DMS114 treated with DMSO at 0.1 percent for 48 hours (cell line): Measurements from ENCODE around the gene CHMP1B.
"Not testable (repeated sequence)": the region's sequence is repeated elsewhere in the genome, so short reads cannot be mapped to it uniquely, and the experiment has no call there.

Source experiments
- DNase-seq: peaks from one replicate; lab custom pipeline; 2025; ENCODE audit not compliant: unreplicated experiment; lab: John Stamatoyannopoulos, UW

Gene CHMP1B

DNA sequence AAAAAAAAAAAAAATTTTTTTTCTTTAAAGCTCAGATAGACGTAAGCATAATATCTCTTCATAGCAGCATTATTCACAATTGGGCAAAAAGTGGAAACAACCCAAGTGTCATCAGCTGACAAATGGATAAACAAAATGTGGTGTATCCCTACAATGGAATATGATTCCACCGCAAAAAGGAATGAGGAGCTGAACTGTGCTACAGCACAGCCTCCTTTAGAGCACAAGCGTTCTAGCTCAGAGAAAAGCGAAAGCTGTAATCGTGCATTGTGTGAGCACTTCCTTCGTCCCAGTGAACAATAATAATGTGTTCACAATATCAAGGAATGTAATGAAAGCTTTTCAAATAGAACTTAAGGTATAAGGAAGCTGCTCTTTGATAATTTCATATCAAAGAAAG is 11.7 kb upstream of the CHMP1B start:
- DNase-seq: no peak

DNA sequence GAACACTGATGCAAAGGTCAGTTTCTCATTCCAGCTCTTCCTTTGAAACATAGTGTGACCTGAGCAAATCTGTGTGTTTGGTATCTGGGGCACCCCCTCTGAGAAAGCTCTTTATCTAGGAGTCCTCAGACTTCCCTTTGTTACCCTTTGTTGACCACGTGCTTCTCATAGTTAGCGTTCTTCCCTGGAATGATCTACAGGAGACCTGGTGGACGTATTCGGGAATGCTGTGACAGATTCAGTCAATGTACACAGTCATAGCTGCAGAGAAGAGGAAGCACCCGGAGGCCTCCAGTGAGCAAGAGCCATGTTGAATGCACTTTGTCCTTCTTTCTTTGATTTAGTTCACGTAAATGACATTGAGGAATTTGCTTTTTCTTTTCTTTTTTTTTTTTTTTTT is 10.7 kb upstream of the CHMP1B start:
- DNase-seq: no peak

DNA sequence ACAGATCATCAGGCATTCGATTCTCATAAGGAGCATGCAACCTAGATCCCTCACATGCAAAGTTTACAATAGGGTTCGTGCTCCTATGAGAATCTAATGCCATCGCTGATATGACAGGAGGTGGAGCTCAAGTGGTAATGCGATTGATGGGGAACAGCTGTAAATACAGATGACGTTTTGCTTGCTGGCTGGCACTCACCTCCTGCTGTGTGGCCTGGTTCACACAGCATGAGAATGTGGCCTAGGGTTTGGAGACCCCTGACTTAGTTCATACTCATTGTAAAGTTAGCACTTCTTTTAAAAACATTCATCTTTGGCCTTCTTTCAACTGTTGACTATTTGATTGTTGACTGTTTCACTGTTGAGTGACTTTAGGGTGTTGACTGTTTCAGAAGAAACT is 8.7 kb upstream of the CHMP1B start:
- DNase-seq: no peak

DNA sequence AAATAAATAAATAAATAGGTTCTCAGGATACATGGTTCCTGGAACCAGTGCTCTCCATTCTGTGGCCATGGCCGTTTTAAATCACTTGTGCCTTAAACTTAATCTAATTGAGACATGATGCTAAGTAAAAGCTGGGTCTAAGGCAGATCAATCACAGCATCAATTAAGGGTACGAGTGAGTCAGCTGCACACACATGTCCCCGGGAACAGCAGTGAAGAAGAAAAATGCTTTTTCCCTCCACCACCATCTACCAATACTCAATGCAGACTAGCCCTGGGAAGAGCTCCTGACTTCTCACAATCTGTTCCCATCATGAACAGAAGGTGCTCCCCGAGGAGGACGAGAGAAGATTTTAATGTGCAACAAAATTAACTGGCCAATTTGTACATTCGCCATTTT is 6.8 kb upstream of the CHMP1B start:
- no peak for DNase-seq

DNA sequence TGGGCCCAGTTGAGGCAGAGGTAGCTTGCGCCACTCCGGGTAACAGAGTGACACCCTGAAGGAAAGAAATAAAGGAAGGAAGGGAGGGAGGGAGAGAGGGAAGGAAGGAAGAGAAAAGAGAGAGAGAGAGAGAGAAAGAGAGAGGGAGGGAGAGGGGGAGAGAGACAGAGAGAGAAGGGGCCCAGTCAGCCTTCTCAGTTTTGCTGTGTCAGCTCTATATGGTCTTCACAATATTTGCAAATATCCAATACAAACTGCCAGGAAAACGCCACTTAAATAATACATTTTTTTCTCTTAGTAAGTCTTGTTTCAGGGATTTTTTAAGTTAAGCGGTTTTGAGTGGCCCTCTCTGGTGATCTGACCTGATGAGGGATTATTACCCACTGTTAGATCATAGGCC is 5.6 kb upstream of the CHMP1B start:
- no peak for DNase-seq

DNA sequence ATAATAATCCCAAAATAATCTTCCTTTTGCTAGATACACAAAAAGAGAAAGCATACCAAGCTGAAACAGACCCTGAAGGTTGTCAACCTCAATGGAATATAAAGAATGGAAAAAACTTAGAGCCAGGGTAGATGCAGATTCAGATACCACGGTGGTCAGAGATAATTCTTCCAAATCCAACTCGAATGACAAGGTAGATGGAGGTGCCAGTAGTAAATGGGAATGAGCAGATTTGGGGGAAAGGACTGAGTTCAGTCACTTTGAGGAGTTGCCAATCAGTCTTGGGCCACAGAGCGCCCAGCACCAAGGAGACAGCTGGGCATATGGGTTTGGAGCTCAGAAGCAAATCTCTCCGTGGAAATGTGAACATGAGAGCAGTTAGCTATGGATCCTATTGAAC is 3.4 kb upstream of the CHMP1B start:
- DNase-seq: no peak

DNA sequence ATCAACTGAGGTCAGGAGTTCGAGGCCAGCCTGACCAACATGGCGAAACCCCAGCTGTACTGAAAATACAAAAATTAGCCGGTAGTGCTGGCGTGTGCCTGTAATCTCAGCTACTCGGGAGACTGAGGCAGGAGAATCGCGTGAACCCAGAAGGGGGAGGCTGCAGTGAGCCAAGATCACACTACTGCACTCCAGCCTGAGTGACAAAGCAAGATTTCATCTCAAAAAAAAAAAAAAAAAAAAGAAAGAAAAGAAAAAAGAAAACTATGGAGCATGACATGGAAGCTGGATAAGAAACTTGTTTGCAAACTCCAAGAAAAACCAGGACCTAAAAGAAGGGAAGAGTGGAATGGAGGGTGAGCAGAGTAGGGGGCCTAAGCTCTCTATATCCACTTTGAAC is 1.9 kb upstream of the CHMP1B start:
- DNase-seq: no peak

DNA sequence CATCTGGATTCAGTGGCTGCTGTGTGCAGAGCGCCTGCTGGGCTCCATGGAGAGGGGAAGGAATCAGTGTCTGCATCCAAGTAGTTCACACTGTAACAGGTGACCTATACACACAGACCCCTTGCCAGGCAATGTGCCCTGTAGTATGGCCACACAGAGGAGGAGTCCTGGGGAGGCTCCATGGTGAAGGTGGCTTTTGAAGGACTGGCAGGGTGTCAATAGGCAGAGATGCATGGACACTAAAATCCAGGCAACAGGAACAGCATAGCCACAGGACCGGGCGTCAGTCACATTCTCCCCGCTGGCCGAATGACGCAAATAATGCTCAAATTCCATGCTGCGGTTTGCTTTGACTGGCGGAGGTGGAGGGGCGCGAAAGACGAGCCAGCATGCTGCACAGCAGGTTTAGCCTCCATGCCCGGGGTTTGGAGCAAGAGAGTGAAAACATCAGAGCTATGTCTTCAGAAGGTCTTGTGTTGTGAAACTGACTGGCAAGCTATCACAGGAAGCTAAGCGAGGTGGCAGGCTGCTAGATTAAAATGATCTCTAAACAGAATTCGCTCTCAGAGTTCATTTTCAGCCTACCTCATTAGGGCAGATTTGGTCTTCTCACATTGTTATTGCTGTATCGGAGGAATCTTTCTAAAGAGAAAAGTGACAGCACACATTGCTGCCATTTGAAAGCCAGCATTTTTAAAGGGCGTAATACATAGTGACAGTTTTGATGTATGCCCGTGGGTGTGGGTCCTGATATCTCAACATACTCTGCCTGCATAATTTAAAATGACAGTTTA is 1.2 kb upstream of the CHMP1B start:
- peak; percentile 31 for DNase-seq

DNA sequence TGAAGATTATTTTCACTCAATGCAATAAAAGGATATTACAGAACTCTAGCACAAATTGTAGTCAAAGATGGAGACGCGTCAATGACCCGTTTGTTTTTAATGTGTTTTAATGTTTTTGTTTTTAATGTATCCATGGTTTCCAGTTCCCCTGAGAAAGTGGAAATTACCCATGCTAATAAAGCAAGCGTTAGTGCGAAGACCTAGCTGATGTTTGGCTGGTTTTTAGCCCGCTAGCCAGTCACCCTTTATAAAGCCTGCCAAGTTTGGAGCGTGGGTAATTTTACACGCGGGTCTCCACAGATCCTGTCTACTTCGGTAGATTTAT is 430 bp upstream of the CHMP1B start:
- peak; percentile 53 for DNase-seq

DNA sequence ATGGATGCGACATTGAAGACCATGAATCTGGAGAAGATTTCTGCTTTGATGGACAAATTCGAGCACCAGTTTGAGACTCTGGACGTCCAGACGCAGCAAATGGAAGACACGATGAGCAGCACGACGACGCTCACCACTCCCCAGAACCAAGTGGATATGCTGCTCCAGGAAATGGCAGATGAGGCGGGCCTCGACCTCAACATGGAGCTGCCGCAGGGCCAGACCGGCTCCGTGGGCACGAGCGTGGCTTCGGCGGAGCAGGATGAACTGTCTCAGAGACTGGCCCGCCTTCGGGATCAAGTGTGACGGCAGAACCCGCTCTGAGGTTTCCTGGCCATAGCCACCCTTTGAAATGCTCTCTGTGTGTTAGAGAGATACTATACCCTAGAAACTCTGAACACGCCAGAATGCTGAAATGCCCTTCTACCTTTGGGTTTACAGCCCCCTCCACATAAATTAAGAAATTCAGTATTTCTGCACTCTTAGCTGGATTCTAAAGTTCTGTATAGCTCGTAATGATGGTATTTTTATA is 659 bp downstream of the CHMP1B start:
- no peak for DNase-seq

DNA sequence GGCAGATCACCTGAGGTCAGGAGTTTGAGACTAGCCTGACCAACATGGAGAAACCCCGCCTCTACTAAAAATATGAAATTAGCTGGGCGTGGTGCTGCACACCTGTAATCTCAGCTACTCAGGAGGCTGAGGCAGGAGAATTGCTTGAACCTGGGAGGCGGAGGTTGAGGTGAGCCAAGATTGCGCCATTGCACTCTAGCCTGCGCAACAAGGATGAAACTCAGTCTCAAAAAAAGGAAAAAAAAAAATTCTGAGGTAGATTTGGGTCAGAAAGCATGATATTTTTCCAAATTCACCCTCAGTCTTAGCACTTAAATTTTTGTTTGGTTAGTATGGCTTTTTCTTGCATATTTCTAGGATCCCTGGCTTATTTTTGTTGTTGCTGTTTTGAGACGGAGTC is 3.3 kb downstream of the CHMP1B start:
- DNase-seq: not testable (repeated sequence)

DNA sequence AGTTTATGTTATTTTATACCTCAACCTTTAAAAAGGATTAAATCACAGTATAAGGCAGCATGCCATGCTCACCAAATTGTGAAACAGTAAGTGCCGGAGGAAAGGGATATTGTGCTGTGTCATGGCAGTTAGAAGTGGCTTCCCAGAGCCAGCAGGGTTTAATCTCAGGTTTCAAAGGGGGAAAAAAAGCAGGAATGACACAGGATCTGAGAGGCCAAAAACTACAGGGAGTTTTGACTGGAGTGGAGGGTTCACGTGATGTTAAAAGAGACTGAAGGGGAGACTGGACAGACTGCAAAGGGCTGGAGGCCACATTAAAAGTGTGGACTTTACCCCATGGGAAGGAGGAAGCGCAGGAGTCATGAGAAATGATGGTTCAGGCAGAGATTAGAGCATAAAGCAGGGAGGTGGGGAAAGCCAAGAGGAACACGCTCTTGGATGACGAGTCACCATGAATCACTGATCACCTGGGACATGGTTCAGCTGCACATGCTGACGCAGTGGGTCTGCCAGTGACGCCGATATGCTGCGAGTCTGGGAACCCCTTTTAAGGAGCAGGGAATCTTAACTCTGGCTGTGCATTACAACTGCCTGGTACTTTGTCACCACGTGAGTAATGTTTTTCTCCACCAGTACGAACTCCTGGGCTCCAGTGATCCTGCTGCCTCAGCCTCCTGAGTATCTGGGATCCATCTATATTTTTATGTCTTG is 6.1 kb downstream of the CHMP1B start:
- DNase-seq: no peak

DNA sequence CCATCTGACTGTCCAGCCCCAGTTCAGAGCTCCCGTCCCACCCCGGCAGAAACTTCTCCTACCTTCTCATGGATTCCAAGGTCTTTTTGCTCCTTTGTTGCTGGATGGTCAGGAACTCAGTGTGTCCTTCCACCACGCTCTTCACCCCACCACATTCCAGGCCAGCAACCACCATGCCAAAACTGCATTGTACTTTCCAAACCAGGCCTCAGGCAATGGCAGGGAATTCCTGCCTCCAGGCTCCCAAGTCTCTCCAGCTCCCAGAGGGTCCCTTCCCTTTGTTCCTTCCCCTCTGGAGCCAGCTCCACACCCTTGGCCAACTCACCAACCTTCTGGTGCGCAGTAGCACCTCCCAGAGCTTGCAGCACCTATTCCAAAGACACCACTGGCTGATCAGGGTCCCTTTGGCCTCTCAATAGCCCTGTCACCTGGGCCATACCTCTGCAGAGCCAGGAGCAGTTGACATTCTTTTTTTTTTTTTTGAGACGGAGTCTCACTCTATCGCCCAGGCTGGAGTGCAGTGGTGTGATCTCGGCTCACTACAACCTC is 8.1 kb downstream of the CHMP1B start:
- DNase-seq: no peak

DNA sequence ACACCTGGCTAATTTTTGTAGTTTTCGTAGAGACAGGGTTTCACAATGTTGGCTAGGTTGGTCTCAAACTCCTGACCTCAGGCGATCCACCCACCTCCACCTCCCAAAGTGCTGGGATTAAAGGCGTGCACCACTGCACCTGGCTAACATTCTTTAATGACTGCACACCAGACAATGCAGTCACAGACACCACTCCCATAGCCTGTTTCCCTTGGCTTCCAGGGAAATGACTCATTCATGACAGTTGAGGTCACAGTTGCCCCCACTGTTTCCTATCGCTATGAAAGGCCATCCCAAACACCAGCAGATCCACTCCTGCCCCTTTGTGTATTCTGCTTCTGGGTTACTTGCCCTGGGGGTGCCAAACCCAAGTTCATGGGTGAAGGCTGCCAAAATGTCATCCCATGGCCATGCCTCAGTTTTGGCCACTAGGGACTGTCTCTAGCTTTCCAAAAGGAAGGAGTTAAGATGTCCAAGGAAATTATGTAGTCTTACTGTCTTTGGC is 8.7 kb downstream of the CHMP1B start:
- DNase-seq: no peak

DNA sequence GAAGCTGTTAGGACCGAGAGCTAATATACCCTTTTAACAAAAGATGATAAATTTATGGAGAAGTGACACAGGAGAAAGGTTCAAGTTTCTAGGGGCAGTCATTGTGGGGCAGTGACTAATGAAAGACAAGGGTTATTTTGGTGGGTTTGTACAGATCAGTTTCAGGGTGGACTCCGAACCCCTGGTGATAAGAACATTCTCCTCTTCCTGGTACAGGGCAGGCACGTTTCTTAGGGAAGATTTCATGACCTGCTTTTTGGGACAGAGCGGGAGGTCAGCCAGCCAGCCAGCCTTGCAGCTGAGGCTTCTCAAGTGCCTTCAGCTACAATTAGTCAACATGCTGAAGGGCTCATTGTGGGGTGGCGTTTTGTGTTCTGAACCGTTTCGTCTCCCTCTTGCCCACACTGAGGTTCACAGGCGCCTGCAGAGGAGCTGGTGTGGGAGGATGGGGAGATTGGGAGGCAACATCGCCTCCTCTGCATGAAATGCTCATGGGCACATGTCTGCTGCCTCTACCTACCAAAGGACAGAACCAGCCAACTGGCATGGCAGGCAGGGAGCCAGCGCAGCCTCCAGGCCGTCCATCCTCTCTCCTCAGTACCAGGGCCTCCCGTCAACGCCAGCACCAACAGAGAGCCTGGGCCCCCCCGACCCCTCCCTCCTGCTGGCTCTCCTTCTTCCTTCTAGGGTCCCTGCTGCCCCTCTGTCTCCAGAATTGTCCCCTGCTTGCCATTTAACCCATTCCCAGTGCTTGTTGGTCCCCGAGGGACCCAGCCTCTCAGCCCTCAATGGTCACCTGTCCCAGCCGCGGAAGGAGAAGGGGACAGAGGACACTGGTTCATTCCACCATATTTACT is 9.6 kb downstream of the CHMP1B start:
- DNase-seq: no peak

DNA sequence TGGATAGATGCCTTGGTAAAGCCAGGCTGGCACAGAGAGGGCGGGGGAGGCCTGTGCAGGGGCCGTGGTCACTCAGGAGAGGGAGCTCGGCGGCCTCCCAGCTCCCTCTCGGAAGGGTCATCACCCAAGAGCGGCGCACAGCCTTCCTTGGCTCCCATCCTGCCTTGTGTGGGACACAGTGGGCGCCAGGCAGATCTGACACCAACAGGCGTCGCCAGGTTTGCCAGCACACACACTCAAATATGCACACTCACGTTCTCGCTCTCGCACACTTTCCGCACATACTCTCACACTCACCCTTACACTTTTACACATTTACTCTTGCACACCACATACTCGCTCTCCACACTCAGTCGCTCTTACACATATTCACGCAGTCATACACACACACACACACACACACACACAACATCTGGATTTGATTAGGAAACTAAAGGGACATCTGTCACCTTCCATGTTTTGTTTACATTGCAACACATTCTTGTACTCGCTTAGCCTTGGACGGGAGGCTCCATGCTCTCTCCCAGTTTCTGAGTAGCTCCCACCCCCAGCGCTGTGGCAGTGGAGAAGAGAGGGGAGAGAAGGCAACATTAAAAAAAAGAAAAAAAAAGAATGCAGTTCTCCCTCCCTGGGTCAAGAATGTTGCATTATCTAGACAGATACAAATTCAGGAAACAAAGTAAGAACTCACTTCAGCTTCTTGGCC is 10.5 kb downstream of the CHMP1B start:
- no peak for DNase-seq

DNA sequence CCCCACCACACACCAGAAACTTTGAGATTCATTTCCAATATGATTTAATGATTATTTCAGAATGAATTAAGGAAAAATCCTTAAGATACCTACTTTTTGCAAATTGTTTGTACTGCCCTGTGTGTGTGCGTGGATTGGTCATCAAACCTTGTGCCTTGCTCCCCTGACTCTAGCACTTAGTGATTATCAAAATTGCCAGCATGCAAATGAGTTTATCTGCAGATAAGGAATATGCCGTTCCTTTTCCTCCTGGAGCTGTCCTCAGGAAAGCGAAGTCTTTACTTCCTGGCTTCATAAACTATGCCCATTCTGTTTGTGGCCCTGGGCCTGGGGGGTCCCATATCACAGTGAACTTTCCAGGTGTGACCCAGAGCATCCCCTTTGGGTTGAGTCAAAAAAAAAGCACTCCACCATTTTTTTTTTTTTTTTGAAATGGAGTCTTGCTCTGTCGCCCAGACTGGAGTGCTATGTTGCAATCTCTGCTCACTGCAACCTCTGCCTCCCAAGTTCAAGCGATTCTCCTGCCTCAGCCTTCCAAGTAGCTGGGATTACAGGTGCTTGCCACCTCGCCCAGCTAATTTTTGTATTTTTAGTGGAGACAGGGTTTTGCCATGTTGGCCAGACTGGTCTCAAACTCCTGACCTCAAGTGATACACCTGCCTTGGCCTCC is 11.4 kb downstream of the CHMP1B start:
- DNase-seq: no peak

DNA sequence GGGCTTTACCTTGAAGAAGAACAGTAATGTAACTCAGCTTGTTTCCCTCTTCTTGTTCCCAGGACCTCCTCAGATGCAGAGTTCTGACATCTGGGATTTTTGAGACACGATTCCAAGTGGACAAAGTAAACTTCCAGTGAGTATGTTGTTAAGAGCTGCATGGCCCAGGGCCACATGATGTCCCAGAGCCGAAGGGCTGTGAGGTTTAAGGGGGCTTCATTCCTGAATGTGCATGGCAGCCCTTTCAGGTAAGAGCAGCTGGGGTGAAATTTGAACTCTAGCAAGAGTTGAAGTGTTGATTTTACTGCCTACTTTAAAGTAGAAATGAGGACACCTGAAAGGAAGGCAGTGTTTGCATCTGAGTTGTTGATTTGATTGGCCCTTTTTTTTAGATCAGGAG is 13.3 kb downstream of the CHMP1B start:
- no peak for DNase-seq

DNA sequence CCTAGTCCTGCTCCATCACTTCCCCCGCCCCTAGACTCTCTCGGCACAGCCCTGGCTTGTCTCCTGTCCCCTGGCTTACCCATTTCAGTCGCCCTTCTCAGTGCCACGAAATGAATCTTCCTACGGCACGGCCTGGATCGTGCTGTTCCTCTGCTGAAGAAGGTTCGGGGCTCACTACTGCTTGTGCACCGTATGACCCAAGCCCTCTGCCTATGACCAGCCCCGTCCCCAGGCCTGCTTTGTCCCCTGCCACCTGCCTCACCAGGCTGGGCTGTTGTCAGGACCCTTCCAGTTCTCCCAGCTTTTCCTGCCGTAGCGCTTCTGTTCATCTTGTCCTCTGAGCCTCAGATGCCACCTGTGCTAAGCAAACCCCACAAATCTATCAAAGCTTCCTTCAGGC is 13.9 kb downstream of the CHMP1B start:
- no peak for DNase-seq

DNA sequence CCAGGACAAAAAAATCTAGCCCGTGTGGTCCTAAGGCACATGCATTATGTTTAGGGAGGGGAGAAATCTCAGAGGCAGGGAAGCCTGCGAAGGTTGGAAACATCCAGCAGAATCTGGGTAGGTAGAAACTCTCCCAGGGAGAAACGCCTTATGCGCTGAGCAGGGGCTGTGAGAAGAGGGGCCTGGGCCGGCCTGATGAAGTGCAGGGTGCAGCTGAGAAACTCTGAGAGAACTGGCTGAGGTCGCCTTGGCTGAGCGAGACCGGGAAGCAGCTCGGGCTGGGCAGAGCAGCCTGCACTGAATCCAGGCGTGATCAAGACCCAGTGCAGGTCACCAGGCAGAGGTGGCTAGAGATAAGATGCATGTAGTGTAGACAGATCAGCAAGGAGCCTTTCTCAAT is 15.1 kb downstream of the CHMP1B start:
- DNase-seq: no peak
